Dermis microvascular lymphatic vessel endothelial cell (primary cell): ENCODE results near the gene TRIM63. TPM values are rescaled to one million over a fixed set of nuclear protein-coding genes. Genes with fewer than 3 reads are reported as not detected.

Experiments
- DNase-seq, 2 donors: peaks; one replicate each; pipeline versions ENCODE4 v3.0.0 to v3.0.0-alpha.2; 2010; ENCODE audit warnings: low read depth in 2 of 2
- total RNA-seq: library from RNA; depleted of rRNA; stranded (reverse); fragments of >200 nt; gene quantifications from 2 replicates; pipeline ENCODE4 v1.2.1, GENCODE V29; 2014

The TRIM63 gene
- total RNA-seq, 1 donor from 2014 or later: not detected

- DNase-seq: no peak
These were observed 9.3 kb downstream of the TRIM63 start for GRCh38 chr1:26058052-26058595.

- no peak for DNase-seq
These were observed 10.2 kb downstream of the TRIM63 start for GRCh38 chr1:26057189-26057588.

GRCh38 chr1:26055041-26055440 is 12.4 kb downstream of the TRIM63 start:
- DNase-seq: no peak

DNA sequence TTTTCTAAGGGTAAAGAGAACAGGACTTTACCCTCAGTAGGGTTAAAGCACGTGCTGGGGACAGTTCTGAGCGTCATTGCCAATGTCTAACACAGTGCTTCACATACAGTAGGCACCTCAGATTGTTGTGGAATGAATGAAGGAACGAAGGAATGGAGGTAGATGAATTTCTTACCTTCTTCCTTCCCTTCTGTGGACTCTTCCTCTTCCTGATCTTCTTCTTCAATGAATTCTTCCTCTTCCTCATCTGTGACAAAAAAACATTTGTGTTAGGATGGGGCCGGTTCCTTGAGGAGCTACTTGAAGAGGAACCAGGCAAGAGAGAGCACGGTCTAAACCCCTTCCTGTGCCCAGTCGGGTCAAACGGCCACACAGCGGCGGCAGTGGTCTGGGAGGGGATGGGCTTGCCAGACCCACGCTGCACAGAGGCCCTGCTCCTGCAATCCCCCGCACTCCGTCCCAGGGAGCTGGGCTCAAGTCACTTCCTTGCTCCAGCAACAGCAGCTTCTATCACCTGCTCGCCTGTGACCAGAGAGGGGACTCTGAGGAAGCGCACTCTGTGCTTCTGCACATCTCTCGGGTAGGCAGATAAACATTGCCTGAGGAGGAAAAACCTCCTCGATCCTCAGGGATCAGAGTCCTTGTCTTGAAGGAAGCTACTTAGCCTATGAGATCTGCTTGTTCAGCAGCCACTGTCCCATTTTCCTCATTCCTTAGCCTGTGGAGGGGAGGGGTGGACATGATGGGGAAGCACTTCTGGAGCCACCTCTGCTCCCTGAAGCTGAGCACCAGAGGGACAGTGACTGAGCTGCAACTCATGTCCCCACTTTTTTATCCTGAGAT is 13.5 kb downstream of the TRIM63 start:
- DNase-seq: no peak

- DNase-seq: no peak
These were observed 17.2 kb downstream of the TRIM63 start for GRCh38 chr1:26050248-26050640.

GRCh38 chr1:26049531-26050247 is 17.7 kb downstream of the TRIM63 start:
- DNase-seq: no peak

DNA sequence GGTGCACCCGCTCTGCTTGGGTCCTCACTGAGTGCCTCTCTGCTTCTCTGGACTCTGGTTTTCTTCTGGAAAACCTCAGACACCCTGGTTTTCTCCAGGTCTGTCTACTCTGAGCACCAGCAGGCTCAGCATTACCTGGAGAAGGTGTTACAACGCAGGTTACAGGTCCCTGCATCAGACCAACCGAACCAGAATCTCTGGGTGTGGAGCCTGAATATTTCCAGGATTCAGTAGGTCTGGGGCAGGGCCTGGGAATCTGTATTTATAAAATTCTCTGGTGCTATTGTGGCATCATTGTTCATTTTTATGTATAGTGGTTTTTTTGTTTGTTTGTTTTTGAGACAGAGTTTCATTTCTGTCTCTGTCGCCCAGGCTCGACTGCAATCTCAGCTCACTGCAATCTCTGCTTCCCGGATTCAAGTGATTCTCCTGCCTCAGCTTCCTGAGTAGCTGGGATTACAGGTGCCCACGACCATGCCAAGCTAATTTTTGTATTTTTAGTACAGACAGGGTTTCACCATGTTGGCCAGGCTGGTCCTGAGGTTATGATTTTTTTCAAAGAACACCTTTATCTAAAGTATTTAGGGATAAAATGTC is 20.1 kb downstream of the TRIM63 start:
- DNase-seq: no peak

DNA sequence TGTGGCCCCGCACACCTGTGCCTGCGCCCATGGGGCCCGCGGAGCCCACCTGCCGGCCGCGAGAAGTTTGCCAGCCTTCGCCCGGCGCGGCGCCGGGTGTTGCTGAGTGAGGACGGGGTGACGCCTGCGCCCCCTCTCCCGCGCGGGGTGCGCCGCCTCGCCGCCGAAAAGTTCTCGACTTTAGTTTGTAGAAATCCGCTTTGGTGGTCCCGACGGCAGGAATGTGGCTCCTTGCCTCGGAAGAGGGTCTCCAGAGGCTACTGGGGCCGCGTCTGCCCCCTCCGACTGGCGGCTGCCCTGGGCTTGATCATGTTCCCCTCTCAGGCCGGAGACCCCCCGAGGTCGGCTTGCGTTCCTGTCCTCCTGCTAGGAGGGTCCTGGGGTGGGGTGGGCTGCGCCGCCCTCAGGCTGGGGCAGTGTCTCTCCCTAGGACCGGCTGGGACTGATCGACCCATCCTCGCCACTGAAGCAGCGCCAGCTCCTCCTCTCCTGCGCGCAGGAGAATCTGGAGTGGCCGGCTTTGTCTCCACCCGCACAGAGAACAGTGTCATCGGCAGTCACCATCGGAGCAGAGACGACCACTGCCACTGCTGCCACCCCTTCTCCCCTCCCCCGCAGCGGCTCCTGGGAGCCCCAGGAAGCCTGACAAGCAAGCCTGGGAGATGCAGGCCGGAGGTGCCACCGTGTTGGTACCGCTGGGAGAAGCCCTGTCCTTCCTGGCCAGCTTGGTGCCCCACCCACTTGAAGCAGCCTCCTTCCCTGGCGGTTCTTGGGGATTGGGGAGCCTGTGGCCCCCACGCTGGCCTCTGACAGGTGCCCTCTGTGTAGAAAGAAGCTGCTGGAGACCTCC is 21.0 kb downstream of the TRIM63 start:
- no peak for DNase-seq

DNA sequence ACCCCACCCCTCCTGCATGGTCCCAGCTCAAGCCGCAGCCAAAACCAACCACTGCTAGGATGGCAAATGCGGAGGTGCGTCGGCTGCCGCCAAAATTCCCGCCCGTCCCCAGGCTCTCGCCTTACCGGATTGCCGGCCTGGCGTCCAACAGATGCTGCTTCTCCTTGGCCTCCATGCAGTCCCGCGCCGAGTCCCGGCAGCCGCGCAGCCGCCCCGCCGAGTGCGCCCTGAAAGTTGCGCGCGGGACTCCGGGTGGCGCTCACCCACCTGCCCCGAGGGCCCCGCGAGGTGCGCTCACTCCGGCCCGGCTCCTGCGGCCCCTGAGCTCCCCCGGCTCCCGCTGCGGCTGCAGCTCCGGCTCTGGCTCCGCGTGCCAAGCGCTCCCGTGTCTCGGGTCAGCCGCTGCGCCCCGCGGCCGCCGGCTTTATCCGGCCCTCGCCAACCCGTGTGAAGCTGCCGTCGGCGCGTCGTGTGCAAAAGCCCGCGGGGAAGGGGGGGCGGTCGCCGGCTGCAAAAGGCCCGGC is 21.6 kb downstream of the TRIM63 start, which contains the start of gene SLC30A2:
SLC30A2 (minus strand) TSS at position 397 of the 524 bp plus-strand sequence; CDS start at position 175, 222 bp downstream.
- DNase-seq: no peak

- no peak for DNase-seq
These were observed 22.3 kb downstream of the TRIM63 start for GRCh38 chr1:26044971-26045721.

GRCh38 chr1:26044414-26044813 is 23.0 kb downstream of the TRIM63 start:
- no peak for DNase-seq

DNA sequence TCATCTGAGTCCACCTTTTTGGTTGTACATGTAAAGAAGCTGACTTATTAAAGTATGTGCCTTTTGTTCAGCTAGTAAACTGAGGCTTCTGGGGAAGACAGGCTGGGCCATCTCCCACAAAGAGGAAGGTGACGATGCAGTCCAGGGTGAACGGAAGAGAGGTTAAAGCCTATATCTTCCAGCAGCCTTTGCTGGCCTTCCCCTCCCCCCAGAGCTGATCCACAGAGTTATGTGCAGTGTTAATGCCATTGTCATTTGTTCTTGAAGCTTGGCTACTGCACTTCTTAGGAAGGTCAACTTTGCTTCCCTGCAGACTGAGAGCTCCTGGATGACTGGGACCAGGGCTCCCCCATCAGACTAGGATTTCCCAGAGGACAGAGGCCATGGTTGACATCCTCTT is 23.7 kb downstream of the TRIM63 start:
- no peak for DNase-seq

GRCh38 chr1:26041978-26042377 is 25.5 kb downstream of the TRIM63 start:
- no peak for DNase-seq

- DNase-seq: no peak
These were observed 26.0 kb downstream of the TRIM63 start for GRCh38 chr1:26041401-26041800.

DNA sequence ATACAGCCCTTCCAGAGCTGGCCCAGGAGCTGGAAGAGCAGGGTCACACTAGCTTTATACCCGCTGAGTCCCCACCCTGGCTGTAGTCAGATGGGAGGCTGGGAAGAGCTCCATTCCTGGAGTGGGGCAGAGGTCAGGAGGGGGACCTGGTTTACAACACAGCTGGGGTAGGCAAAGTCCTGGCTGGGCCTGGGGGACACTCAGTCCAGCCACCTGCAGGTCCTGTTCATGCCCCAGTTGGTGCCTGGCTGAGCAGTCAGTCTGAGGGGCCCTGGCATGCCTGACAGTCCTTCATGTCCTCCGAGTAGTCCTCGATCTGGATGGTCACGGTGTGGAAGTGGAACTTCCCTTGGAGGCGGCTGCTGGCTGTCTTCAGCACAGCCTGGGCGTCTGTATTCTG is 28.5 kb downstream of the TRIM63 start:
- no peak for DNase-seq

GRCh38 chr1:26038477-26038876 is 29.0 kb downstream of the TRIM63 start:
- DNase-seq: no peak

DNA sequence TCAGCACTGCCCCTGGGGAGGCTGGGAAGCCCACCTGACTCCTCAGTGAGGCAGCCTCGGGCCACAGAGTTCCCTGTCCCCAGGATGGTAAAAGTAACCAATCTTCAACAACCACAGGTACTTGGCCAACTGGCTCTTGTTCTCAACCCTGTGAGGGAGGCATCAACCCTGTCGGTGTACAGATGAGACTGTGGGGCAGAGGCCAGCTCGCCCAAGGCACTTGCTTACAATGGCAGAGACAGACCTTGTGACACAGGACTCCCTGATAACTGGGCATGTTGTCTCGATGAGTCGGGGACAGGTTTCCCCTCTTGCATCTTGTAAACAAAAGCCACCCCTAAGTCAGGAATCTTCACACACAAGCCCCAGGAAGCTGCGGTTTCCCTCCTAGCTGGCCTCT is 29.5 kb downstream of the TRIM63 start:
- DNase-seq: no peak

GRCh38 chr1:26036756-26037281 is 30.6 kb downstream of the TRIM63 start:
- DNase-seq: no peak

GRCh38 chr1:26035959-26036755 is 31.3 kb downstream of the TRIM63 start:
- peak; percentile 27 to 62 for DNase-seq
